Endothelial cell of umbilical vein (primary cell): Measurements from ENCODE around the gene ARHGEF39. TPM values are rescaled to one million over a fixed set of nuclear protein-coding genes. Genes with fewer than 3 reads are reported as not detected.

ENCODE experiments used
- BruUV-seq: library from RNA; stranded (reverse); fragments of 400-500 nt; replicated peaks from 2 replicates; lab custom pipeline; 2021; lab: Mats Ljungman, UMichigan
- CTCF ChIA-PET: fragments of 300-600, 350-600 bp; sonication (Branson Sonifier 250); formaldehyde crosslinking; loops from one replicate; lab custom pipeline; 2021; ENCODE audit warnings: antibody characterized with exemption, inconsistent platforms; lab: Charles Lee
- POLR2A ChIA-PET: fragments of 300-600, 350-600 bp; sonication (Branson Sonifier 250); formaldehyde crosslinking; loops from one replicate; lab custom pipeline; 2021; ENCODE audit warnings: antibody characterized with exemption, inconsistent platforms; lab: Charles Lee
- DNase-seq: peaks from one replicate; pipeline ENCODE4 v3.0.0-alpha.2; 2011; ENCODE audit warnings: low read depth, low spot score
- FAIRE-seq: peaks from 2 replicates; lab custom pipeline; 2011; peaks lifted over from hg19 to GRCh38; lab: Jason Lieb, UNC
- H2AFZ ChIP-seq: 2 replicates; pipeline ENCODE4 v1.6.0; 2012; ENCODE audit warnings: low read depth, low read length, control low read depth, inconsistent platforms
- H3K27ac ChIP-seq: 2 replicates; pipeline ENCODE4 v1.5.1; 2011; ENCODE audit warnings: low read depth, mild to moderate bottlenecking, control low read depth, low read length, moderate library complexity; ENCODE audit not compliant: insufficient read depth
- H3K27me3 ChIP-seq, 2 experiments: 2 replicates each; pipeline versions ENCODE4 v1.6.0 to v1.6.1; 2011; ENCODE audit warnings: low read length in 2 of 2, mixed read lengths in 1 of 2; ENCODE audit not compliant: control insufficient read depth in 2 of 2, insufficient read depth in 2 of 2
- H3K36me3 ChIP-seq, 2 experiments: 2 replicates in 1 of 2; 3 replicates in 1 of 2; pipeline ENCODE4 v1.5.1; 2011; ENCODE audit warnings: low read length in 2 of 2, mild to moderate bottlenecking in 1 of 2, moderate library complexity in 1 of 2; ENCODE audit not compliant: control insufficient read depth in 2 of 2, insufficient read depth in 2 of 2; ENCODE audit errors: extremely low read depth in 1 of 2
- H3K4me1 ChIP-seq: 3 replicates; pipeline ENCODE4 v1.5.1; 2011; ENCODE audit warnings: mild to moderate bottlenecking, low read length; ENCODE audit not compliant: control insufficient read depth, insufficient read depth; ENCODE audit errors: extremely low read depth
- H3K4me2 ChIP-seq: 2 replicates; pipeline ENCODE4 v1.6.1; 2011; ENCODE audit warnings: low read length, control low read depth, mixed read lengths; ENCODE audit not compliant: insufficient read depth
- H3K4me3 ChIP-seq, 3 experiments: fragments of 200-600 bp in 1 of 3; sonication (generic), shearing (Covaris generic) in 1 of 3; replicated peaks in 1 of 3; 2 replicates each; pipeline ENCODE4 v1.5.1; 2011 to 2016; ENCODE audit warnings: control low read depth in 3 of 3, low read length in 3 of 3, mild to moderate bottlenecking in 2 of 3, inconsistent platforms in 1 of 3, low read depth in 1 of 3, moderate library complexity in 1 of 3; ENCODE audit not compliant: insufficient read depth in 1 of 3
- H3K79me2 ChIP-seq: 2 replicates; pipeline ENCODE4 v1.6.0; 2012; ENCODE audit warnings: low read length, inconsistent platforms; ENCODE audit not compliant: control insufficient read depth, insufficient read depth
- H3K9ac ChIP-seq: replicated peaks from 2 replicates; pipeline ENCODE3; 2011; ENCODE audit warnings: low read length, control low read depth; ENCODE audit not compliant: insufficient read depth; ENCODE audit errors: extremely low read depth
- H3K9me1 ChIP-seq: replicated peaks from 3 replicates; pipeline ENCODE4 v1.6.0; 2011; ENCODE audit warnings: mild to moderate bottlenecking, low read length; ENCODE audit not compliant: control insufficient read depth, insufficient read depth; ENCODE audit errors: extremely low read depth
- H3K9me3 ChIP-seq: replicated peaks from 2 replicates; pipeline ENCODE4 v1.5.1; 2012; ENCODE audit warnings: low read length, inconsistent platforms; ENCODE audit not compliant: control insufficient read depth, insufficient read depth
- H4K20me1 ChIP-seq: replicated peaks from 2 replicates; pipeline ENCODE3; 2011; ENCODE audit warnings: mild to moderate bottlenecking, low read length; ENCODE audit not compliant: control insufficient read depth, insufficient read depth; ENCODE audit errors: extremely low read depth
- EZH2 ChIP-seq: IDR thresholded peaks from 2 replicates; pipeline ENCODE4 v1.6.1; 2012; ENCODE audit warnings: borderline replicate concordance, low read depth, mild to moderate bottlenecking, moderate library complexity, low read length, inconsistent platforms; ENCODE audit not compliant: severe bottlenecking
- FOS ChIP-seq: IDR thresholded peaks from 2 replicates; pipeline ENCODE4 v1.6.1; 2011; ENCODE audit warnings: mild to moderate bottlenecking, low read length, moderate library complexity, borderline replicate concordance; ENCODE audit not compliant: insufficient read depth
- JUN ChIP-seq: IDR thresholded peaks from 2 replicates; pipeline ENCODE4 v1.6.1; 2011; ENCODE audit warnings: borderline replicate concordance, low read depth; ENCODE audit not compliant: insufficient read length, insufficient read depth
- POLR2A ChIP-seq: IDR thresholded peaks from 2 replicates; pipeline ENCODE4 v1.6.1; 2012; ENCODE audit warnings: low read depth, mild to moderate bottlenecking, control low read depth, low read length
- dilution Hi-C: fragments of 300-500 bp; cut with MboI; formaldehyde crosslinking; loops from one replicate; pipeline ENCODE4 v1.15.0; 2019; ENCODE audit warnings: low sequenced_read_pairs; ENCODE audit not compliant: extremely low pct_ligation_motif_present
- intact Hi-C: fragments of 100-400 bp; cut with micrococcal nuclease; formaldehyde crosslinking; loops from one replicate; pipeline ENCODE4 v1.10.0; 2022
- polyA plus RNA-seq, 4 experiments: library from polyadenylated mRNA; depleted of rRNA in 3 of 4; stranded (reverse) in 3 of 4; unstranded in 1 of 4; fragments of >200 nt; gene quantifications; 2 replicates each; pipeline versions ENCODE4 v1.2.1 to v1.2.3, GENCODE V29; 2011 to 2012; ENCODE audit warnings: missing spikeins in 1 of 4
- total RNA-seq: library from RNA; stranded (reverse); gene quantifications from 2 replicates; pipeline ENCODE4 v1.2.3, GENCODE V29; 2021
- TF ChIP-seq, protein P1 (sequence below): IDR thresholded peaks from 2 replicates; pipeline ENCODE4 v1.6.1; 2011; ENCODE audit not compliant: insufficient read depth, insufficient read length

The ARHGEF39 gene
- total and polyA plus RNA-seq, 2 donors (not counting 3 experiments of a cell fraction or from before 2014, with no cell fraction given), result 4.7 to 6.5 TPM

- DNase-seq (no peak), FAIRE-seq (no peak)
- H2AFZ ChIP-seq, result no peak overlapping the region
- H3K27ac ChIP-seq, result no peak overlapping the region
- ChIA-PET POLR2A (no interaction called here), CTCF (interaction anchor here (1.5 to 2.5 kb wide), 3 partner anchors 8 to 13 kb away, joined by 4 to 16 read pairs (median 11); no protein-coding TSS in a partner anchor)
- TF ChIP-seq JUN (no peak), POLR2A (no peak)
- TF ChIP-seq, protein P1, sequence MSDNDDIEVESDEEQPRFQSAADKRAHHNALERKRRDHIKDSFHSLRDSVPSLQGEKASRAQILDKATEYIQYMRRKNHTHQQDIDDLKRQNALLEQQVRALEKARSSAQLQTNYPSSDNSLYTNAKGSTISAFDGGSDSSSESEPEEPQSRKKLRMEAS, result no peak
- no peak overlapping the region for H3K9ac ChIP-seq
- no peaks in the 10 kb centered on the region for H3K9me3 ChIP-seq
- dilution Hi-C loops (no loop called here), intact Hi-C loops (no loop called here)
- no peaks in the 10 kb centered on the region for H3K4me1 ChIP-seq
- H3K36me3 ChIP-seq, result no peaks in the 10 kb centered on the region
- H4K20me1 ChIP-seq, result no peaks in the 10 kb centered on the region
- no peaks in the 10 kb centered on the region for H3K9me1 ChIP-seq
- H3K27me3 ChIP-seq, result peaks cover 31 to 38% of the 10 kb centered on the region in 2 experiments
- no peaks in the 10 kb centered on the region for H3K79me2 ChIP-seq
- H3K4me3 ChIP-seq, result no peak overlapping the region
- H3K4me2 ChIP-seq, result no peak overlapping the region
- BruUV-seq, result no TSS peak
Observed at GRCh38 chr9:35618854-35619799, 45.9 kb downstream of the ARHGEF39 start.

DNA sequence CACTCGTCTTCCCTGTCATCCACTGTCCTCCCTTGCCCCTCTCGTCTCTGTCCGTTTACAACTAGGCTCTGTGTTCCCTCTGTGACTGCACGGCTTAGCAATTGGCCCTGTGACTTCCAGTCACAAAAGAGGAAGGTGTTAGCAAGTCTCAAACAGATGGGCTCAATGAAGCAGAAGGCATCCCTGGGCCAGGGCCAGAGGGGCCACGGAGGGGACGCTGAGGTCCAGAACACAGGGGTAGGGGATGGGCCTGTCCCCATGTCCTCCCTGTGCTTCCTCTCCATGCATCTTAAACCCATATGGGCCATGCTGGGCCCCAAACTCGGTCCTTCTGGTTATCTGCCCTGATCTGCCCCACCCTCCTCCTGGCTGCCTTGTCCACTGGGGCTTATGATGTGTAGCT, 46.7 kb downstream of the ARHGEF39 start, which contains the start of gene CD72:
CD72 (minus strand) TSS at position 89 of the 403 bp plus-strand sequence. CDS start 110 bp downstream, outside the sequence.
- Histone ChIP-seq H2AFZ (peak within 1 kb of the TSS; percentile 16), H3K4me2 (no peak within 1 kb of the TSS), H3K9ac (no peak within 1 kb of the TSS), H3K27me3 (peaks cover 31 to 39% of the 10 kb centered on the region in 2 experiments), H3K4me3 (no peak within 1 kb of the TSS), H3K4me1 (no peaks in the 10 kb centered on the region), H3K27ac (no peak within 1 kb of the TSS), H3K9me1 (no peaks in the 10 kb centered on the region), H3K36me3 (no peaks in the 10 kb centered on the region), H3K9me3 (no peaks in the 10 kb centered on the region), H4K20me1 (no peaks in the 10 kb centered on the region), H3K79me2 (no peaks in the 10 kb centered on the region)
- POLR2A ChIA-PET, result no interaction called here
- DNase-seq (no peak), FAIRE-seq (no peak)
- intact Hi-C loops (no loop called here), dilution Hi-C loops (no loop called here)
- TF ChIP-seq EZH2, result no peak
- no peak for TF ChIP-seq POLR2A
- no peak for TF ChIP-seq FOS
- BruUV-seq, result no TSS peak
- CTCF ChIA-PET, result interaction anchor here (1.3 kb wide), 1 partner anchor 10 kb away, joined by 4 read pairs; no protein-coding TSS in a partner anchor
